Spleen (tissue), 7 donors: ENCODE data around the gene PLS3.

Experiments used
- POLR2A ChIP-seq, 3 donors: fragments of 450-650 bp; IDR thresholded peaks; one replicate each; pipeline ENCODE4 v1.5.1; 2017; ENCODE audit warnings: antibody characterized with exemption in 3 of 3, mild to moderate bottlenecking in 1 of 3
- TF ChIP-seq, protein P1 (sequence below), 11 experiments: fragments of 200-600 bp in 7 of 11; fragments of 450-650 bp in 4 of 11; sonication (generic) in 4 of 11; IDR thresholded peaks in 8 of 11; conservative IDR thresholded peaks in 3 of 11; 1 replicate in 7 of 11; 2 replicates in 4 of 11; pipeline versions ENCODE4 v1.4.0 to v1.8.0; 2016 to 2021; ENCODE audit warnings: antibody characterized with exemption in 11 of 11, inconsistent platforms in 4 of 11, mild to moderate bottlenecking in 1 of 11
- donor health status: DM: no; HTN: no; CAD: no; lungs with moderate emphysema.
- donor health status: DM: no; HTN: no; CAD: no.
- donor health status: DM: no; HTN: no; CAD: no.

DNA sequence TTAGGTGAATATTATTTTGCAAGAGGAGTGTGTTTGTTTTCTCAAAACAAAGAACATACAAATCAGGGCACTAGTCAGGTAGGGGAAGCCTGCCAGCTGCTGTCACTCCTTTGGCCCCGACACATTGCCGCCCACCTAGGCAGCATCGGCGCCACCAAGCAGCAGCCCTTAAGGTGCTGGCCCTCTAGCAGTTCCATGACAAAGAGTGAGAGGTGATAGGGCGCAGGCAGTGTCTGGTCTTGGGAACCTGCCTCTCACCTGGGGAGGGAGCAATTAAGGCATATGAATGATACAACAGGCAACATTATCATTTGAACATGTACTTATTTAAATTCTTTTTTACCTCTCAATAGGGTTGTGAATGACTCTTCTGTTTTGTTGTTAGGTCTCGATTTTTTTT lies 135.1 kb downstream of the PLS3 start:
- TF ChIP-seq, protein P1, sequence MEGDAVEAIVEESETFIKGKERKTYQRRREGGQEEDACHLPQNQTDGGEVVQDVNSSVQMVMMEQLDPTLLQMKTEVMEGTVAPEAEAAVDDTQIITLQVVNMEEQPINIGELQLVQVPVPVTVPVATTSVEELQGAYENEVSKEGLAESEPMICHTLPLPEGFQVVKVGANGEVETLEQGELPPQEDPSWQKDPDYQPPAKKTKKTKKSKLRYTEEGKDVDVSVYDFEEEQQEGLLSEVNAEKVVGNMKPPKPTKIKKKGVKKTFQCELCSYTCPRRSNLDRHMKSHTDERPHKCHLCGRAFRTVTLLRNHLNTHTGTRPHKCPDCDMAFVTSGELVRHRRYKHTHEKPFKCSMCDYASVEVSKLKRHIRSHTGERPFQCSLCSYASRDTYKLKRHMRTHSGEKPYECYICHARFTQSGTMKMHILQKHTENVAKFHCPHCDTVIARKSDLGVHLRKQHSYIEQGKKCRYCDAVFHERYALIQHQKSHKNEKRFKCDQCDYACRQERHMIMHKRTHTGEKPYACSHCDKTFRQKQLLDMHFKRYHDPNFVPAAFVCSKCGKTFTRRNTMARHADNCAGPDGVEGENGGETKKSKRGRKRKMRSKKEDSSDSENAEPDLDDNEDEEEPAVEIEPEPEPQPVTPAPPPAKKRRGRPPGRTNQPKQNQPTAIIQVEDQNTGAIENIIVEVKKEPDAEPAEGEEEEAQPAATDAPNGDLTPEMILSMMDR (IDR thresholded peaks at IDR 0.05 in 8 of 11, conservative IDR thresholded peaks at IDR 0.05 in 3 of 11), result no peak
- no peak for TF ChIP-seq POLR2A (IDR thresholded peaks at IDR 0.05)
